Measurements from ENCODE around the gene GP1BA. TPM values are rescaled to one million over a fixed set of nuclear protein-coding genes. Genes with fewer than 3 reads are reported as not detected.

The GP1BA gene
- total RNA-seq, 4 donors from 2014 or later: not detected

GRCh38 chr17:4900231-4901107, 31.6 kb upstream of the GP1BA start:
- H3K27me3 ChIP-seq: peaks cover 0 to 18% (median 4%) of the 10 kb centered on the region in 3 donors
- in situ Hi-C loops (cut with MboI; ENCODE audit: low sequenced_read_pairs in 4 of 4) (no loop called here), intact Hi-C loops (cut with DNase I; ENCODE audit: low total_unique reads) (no loop called here)
- peak overlapping the region in 3 of 4 donors; percentile 17 to 50 (median 17) for H3K4me3 ChIP-seq
- peak overlapping the region in 2 of 4 donors; percentile 0 to 59 for H3K27ac ChIP-seq
- peaks cover 0 to 17% of the 10 kb centered on the region in 2 donors for H3K36me3 ChIP-seq
- no peak for TF ChIP-seq POLR2A (IDR thresholded peaks at IDR 0.05)
- TF ChIP-seq, protein P1, sequence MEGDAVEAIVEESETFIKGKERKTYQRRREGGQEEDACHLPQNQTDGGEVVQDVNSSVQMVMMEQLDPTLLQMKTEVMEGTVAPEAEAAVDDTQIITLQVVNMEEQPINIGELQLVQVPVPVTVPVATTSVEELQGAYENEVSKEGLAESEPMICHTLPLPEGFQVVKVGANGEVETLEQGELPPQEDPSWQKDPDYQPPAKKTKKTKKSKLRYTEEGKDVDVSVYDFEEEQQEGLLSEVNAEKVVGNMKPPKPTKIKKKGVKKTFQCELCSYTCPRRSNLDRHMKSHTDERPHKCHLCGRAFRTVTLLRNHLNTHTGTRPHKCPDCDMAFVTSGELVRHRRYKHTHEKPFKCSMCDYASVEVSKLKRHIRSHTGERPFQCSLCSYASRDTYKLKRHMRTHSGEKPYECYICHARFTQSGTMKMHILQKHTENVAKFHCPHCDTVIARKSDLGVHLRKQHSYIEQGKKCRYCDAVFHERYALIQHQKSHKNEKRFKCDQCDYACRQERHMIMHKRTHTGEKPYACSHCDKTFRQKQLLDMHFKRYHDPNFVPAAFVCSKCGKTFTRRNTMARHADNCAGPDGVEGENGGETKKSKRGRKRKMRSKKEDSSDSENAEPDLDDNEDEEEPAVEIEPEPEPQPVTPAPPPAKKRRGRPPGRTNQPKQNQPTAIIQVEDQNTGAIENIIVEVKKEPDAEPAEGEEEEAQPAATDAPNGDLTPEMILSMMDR (IDR thresholded peaks at IDR 0.05 in 4 of 5, conservative IDR thresholded peaks at IDR 0.05 in 1 of 5): no peak
- DNase-seq: no peak
- ATAC-seq: no peak
- H3K4me1 ChIP-seq: peaks cover 0 to 22% of the 10 kb centered on the region in 2 donors
- H3K9me3 ChIP-seq: no peaks in the 10 kb centered on the region

DNA sequence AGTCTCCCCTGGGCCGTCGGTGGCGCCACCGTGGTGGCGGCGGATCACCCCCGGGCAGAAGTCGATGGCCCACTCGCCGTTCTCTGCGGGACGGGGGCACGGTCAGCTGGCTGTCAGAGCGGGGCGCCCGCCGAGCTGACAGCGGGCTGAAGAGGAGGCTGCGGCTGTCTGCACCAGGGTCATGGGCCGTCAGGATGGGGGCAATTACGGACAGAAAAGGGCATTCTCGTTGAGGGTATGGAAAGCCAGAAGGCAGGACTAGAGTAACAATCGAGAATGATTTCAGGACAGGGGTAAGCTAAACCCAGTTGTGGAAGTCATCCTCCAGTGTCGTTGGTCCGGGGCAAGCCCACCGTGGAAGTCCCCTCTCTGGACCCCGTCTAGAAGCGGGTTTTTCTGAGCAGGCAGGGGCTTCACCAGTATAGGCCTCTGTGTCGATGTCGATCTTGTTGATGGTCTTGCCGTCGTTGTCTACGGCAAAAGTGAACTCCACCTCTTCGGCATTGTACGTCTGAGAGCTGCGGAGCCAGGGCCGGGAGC, 30.9 kb upstream of the GP1BA start:
- intact Hi-C loops (cut with DNase I; ENCODE audit: low total_unique reads): no loop called here
- H3K27me3 ChIP-seq: peaks cover 0 to 18% (median 4%) of the 10 kb centered on the region in 3 donors

GRCh38 chr17:4901648-4902344, 30.3 kb upstream of the GP1BA start:
- in situ Hi-C loops (cut with MboI; ENCODE audit: low sequenced_read_pairs in 4 of 4): no loop called here
- Histone ChIP-seq H3K9me3 (no peaks in the 10 kb centered on the region), H3K36me3 (peaks cover 0 to 6% of the 10 kb centered on the region in 2 donors), H3K27me3 (peaks cover 0 to 18% (median 4%) of the 10 kb centered on the region in 3 donors), H3K4me1 (peaks cover 0 to 22% of the 10 kb centered on the region in 2 donors), H3K4me3 (peak overlapping the region in 1 of 4 donors; percentile 38), H3K27ac (peak overlapping the region; percentile 18 to 59 (median 50))
- DNase-seq (peak in 1 of 2 donors; percentile 35), ATAC-seq (peak; percentile 21)
- TF ChIP-seq POLR2A (IDR thresholded peaks at IDR 0.05): peak in 1 of 2 donors; percentile 56
- TF ChIP-seq, protein P1 (IDR thresholded peaks at IDR 0.05 in 4 of 5, conservative IDR thresholded peaks at IDR 0.05 in 1 of 5): no peak
- intact Hi-C loops (cut with DNase I; ENCODE audit: low total_unique reads): no loop called here

More for the DNA sequence above, 30.9 kb upstream of the GP1BA start:
- DNase-seq (no peak), ATAC-seq (no peak)
- TF ChIP-seq, protein P1 (IDR thresholded peaks at IDR 0.05 in 4 of 5, conservative IDR thresholded peaks at IDR 0.05 in 1 of 5): no peak
- TF ChIP-seq POLR2A (IDR thresholded peaks at IDR 0.05): no peak
- Histone ChIP-seq H3K9me3 (no peaks in the 10 kb centered on the region), H3K4me1 (peaks cover 0 to 22% of the 10 kb centered on the region in 2 donors), H3K27ac (peak overlapping the region in 3 of 4 donors; percentile 0 to 59 (median 37)), H3K36me3 (peaks cover 0 to 13% of the 10 kb centered on the region in 2 donors), H3K4me3 (peak overlapping the region in 2 of 4 donors; percentile 17 to 38)
- in situ Hi-C loops (cut with MboI; ENCODE audit: low sequenced_read_pairs in 4 of 4): no loop called here

DNA sequence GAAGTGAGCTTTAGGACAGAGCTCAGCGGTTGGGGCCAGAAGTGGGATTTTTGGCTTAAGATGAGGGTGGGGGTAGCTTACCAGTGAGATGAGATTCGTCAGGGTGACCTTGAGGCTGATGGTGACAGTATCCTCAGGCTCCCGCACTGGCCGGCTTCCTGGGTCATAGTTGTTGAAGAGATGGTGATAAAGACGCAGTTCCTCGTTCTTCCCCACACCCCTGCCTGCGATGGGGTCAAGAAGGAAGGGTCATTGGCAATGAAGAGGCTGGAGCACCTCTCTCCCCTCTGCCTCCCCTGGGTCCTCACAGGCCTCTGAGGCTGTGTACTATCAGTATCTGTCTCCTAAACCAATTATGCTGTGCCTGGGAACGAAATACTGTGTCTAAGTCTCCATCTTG, 29.5 kb upstream of the GP1BA start:
- no peaks in the 10 kb centered on the region for H3K9me3 ChIP-seq
- intact Hi-C loops (cut with DNase I; ENCODE audit: low total_unique reads): no loop called here
- H3K4me3 ChIP-seq: no peak overlapping the region
- H3K27me3 ChIP-seq: peaks cover 0 to 18% (median 4%) of the 10 kb centered on the region in 3 donors
- peak overlapping the region in 2 of 4 donors; percentile 37 to 59 for H3K27ac ChIP-seq
- in situ Hi-C loops (cut with MboI; ENCODE audit: low sequenced_read_pairs in 4 of 4): no loop called here
- no peak for TF ChIP-seq POLR2A (IDR thresholded peaks at IDR 0.05)
- TF ChIP-seq, protein P1 (IDR thresholded peaks at IDR 0.05 in 4 of 5, conservative IDR thresholded peaks at IDR 0.05 in 1 of 5): no peak
- peaks cover 0 to 22% of the 10 kb centered on the region in 2 donors for H3K4me1 ChIP-seq
- H3K36me3 ChIP-seq: no peaks in the 10 kb centered on the region
- DNase-seq: no peak
- no peak for ATAC-seq
